ENCODE measurements around the gene GDF11.

DNA sequence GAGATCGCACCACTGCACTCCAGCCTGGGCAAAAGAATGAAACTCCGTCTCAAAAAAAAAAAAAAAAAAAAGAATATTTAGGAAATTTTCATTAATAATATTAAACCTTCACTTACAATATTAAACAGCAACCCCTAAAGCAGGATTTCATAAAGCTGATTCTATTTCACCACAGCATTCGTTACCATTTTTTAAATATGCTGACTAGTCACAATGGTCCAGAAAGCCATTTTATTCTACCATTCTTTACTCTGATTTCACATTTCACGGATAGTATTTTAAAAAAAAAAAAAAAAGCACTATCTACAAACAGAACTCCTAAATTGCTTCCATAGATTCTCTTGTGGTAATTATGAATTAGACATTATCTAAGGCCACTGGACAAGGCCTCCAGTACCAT is 47.0 kb downstream of the GDF11 start:
- TF ChIP-seq CTCF (IDR thresholded peaks at IDR 0.05): no peak
- no peak for TF ChIP-seq ZFX (IDR thresholded peaks at IDR 0.05; ENCODE audit: borderline replicate concordance)

Measured in 22Rv1 (cell line).